WTC11 (cell line): ENCODE data around the gene PYHIN1. TPM values are rescaled to one million over a fixed set of nuclear protein-coding genes. Genes with fewer than 3 reads are reported as not detected.

Experiments used
- ATAC-seq: fragments of 200-7000 bp; cut with Tn5 transposase; 2 replicates; pipeline ENCODE4 v1.10.0; 2021; ENCODE audit warnings: mild to moderate bottlenecking, moderate library complexity
- CTCF ChIA-PET: fragments of 300-600 bp; sonication (Branson Sonifier 250); formaldehyde crosslinking; loops from one replicate; lab custom pipeline; 2021; ENCODE audit warnings: antibody characterized with exemption; lab: Charles Lee
- POLR2A ChIA-PET: fragments of 350-600 bp; sonication (Branson Sonifier 250); formaldehyde crosslinking; loops from one replicate; lab custom pipeline; 2021; ENCODE audit warnings: antibody characterized with exemption; lab: Charles Lee
- DNase-seq: peaks from one replicate; pipeline ENCODE4 v3.0.0; 2021; ENCODE audit warnings: low spot score
- H3K27ac Mint-ChIP-seq: 2 replicates; pipeline ENCODE4 v1.8.0; 2021; ENCODE audit warnings: mixed read lengths
- H3K27me3 Mint-ChIP-seq: 2 replicates; pipeline ENCODE4 v1.8.0; 2021; ENCODE audit warnings: low read depth, mild to moderate bottlenecking, moderate library complexity, mixed read lengths
- H3K36me3 Mint-ChIP-seq: 2 replicates; pipeline ENCODE4 v1.8.0; 2021; ENCODE audit warnings: mixed read lengths
- H3K4me1 Mint-ChIP-seq: 2 replicates; pipeline ENCODE4 v1.8.0; 2022; ENCODE audit warnings: mixed read lengths
- H3K4me3 Mint-ChIP-seq: 2 replicates; pipeline ENCODE4 v1.8.0; 2021; ENCODE audit warnings: mild to moderate bottlenecking, moderate library complexity, mixed read lengths
- H3K9me3 Mint-ChIP-seq: 2 replicates; pipeline ENCODE4 v1.8.0; 2021; ENCODE audit warnings: mixed read lengths
- ETV6 ChIP-seq: sonication (generic); formaldehyde crosslinking; IDR thresholded peaks from 2 replicates; pipeline ENCODE4 v1.8.1; 2022; ENCODE audit warnings: mild to moderate bottlenecking, missing genetic modification reagents
- HMGA2 ChIP-seq: fragments of 250-450 bp; sonication (Bioruptor Pico); IDR thresholded peaks from 2 replicates; pipeline ENCODE4 v1.4.0; 2021; ENCODE audit warnings: mild to moderate bottlenecking, moderate library complexity
- ZNF317 ChIP-seq: sonication (generic); formaldehyde crosslinking; IDR thresholded peaks from 2 replicates; pipeline ENCODE4 v1.8.1; 2023; ENCODE audit warnings: low read depth, mild to moderate bottlenecking, moderate library complexity, missing genetic modification reagents, borderline replicate concordance
- total RNA-seq: library from RNA; stranded (reverse); gene quantifications from 3 replicates; pipeline ENCODE4 v1.2.3, GENCODE V29; 2021
- TF ChIP-seq, protein P1 (sequence below): fragments of 250-450 bp; sonication (Bioruptor Pico); IDR thresholded peaks from 2 replicates; pipeline ENCODE4 v1.9.0; 2021; ENCODE audit warnings: moderate library complexity, mild to moderate bottlenecking, inconsistent platforms, borderline replicate concordance

Gene PYHIN1
- total RNA-seq, 1 experiment from 2014 or later, result not detected

DNA sequence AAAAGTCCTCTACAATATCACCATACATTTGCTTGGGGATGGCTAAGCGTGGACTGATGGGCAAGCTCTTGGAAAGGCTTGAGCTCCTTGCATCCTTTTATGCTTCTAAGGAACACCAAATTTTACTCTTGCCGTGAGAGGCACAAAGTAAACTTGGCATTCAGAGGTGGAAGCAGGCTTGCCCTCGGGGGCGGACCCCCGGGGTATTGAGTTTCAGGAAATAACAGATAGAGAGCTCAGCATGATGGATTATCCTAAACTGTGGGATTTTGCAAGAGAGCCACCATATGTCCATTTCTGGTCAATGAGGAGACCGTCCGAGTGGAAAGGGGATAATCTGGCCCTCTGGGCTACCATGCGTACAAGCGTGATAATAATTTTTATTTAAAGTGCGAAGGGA, 92.4 kb downstream of the PYHIN1 start:
- TF ChIP-seq ETV6 (CRISPR knock-in tag), result no peak
- TF ChIP-seq ZNF317 (CRISPR knock-in tag), result 0 out of 2 replicates have a peak, but pooled peaks have one; percentile 25
- Mint-ChIP-seq H3K9me3 (no peaks in the 10 kb centered on the region; the same call in 1 of the 2 replicates), H3K27ac (no peak overlapping the region), H3K4me3 (peak overlapping the region; percentile 12; the same call in 1 of the 2 replicates), H3K36me3 (no peaks in the 10 kb centered on the region), H3K27me3 (no peaks in the 10 kb centered on the region), H3K4me1 (peaks cover 27% of the 10 kb centered on the region)
- DNase-seq, result no peak
- ATAC-seq, result peak; percentile 65
- ChIA-PET POLR2A (no interaction called here), CTCF (no interaction called here)

DNA sequence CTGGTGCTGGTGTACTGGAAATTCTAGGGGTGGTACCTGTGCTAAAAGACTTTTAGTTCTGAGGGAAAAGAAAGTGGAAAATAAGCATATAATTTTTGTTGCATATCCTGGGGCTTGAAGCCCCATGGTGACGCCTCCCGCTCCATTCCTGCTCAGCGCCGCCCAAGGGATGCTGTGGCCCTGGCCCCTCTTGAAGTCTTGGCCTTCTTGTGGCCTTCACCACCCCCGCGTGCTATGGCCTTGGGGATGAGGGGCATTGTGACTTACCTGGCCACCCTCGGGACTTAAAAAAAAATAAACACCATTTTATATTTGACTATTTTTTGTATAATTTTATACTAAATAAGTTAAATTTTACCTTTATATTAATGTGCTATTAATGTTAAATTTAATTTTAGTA, 93.7 kb downstream of the PYHIN1 start:
- ATAC-seq, result no peak
- H3K36me3 Mint-ChIP-seq, result peaks cover 2% of the 10 kb centered on the region
- no peak overlapping the region for H3K27ac Mint-ChIP-seq
- no peaks in the 10 kb centered on the region for H3K27me3 Mint-ChIP-seq
- peak; percentile 79 for TF ChIP-seq HMGA2 (CRISPR knock-in tag)
- TF ChIP-seq, protein P1, sequence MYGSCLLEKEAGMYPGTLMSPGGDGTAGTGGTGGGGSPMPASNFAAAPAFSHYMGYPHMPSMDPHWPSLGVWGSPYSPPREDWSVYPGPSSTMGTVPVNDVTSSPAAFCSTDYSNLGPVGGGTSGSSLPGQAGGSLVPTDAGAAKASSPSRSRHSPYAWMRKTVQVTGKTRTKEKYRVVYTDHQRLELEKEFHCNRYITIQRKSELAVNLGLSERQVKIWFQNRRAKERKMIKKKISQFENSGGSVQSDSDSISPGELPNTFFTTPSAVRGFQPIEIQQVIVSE (CRISPR knock-in tag), result no peak
- TF ChIP-seq, all 79 proteins: peak for 1
- POLR2A ChIA-PET, result no interaction called here
- Mint-ChIP-seq H3K9me3 (peaks cover 2% of the 10 kb centered on the region), H3K4me1 (peaks cover 27% of the 10 kb centered on the region), H3K4me3 (no peak overlapping the region)
- CTCF ChIA-PET, result no interaction called here
- DNase-seq, result no peak

Other genes with a start within 250 kb of the PYHIN1 start
- gene SPTA1, start 244.8 kb upstream of the PYHIN1 start, total RNA-seq, result 0.02 to 0.11 TPM (median 0.09 TPM) in 3 replicates
- not detected in 3 replicates for gene OR6K2, start 230.9 kb upstream of the PYHIN1 start, total RNA-seq
- not detected in 3 replicates for gene OR6K3, start 210.8 kb upstream of the PYHIN1 start, total RNA-seq
- gene OR6K6, start 176.8 kb upstream of the PYHIN1 start, total RNA-seq, result not detected in 3 replicates
- not detected in 3 replicates for gene OR6N1, start 159.4 kb upstream of the PYHIN1 start, total RNA-seq
- gene OR6N2, start 150.3 kb upstream of the PYHIN1 start, total RNA-seq, result not detected in 3 replicates
- 0.09 TPM in 1 of 3 replicates, not detected in the others for gene MNDA, start 100.2 kb upstream of the PYHIN1 start, total RNA-seq
- gene IFI16, start 78.4 kb downstream of the PYHIN1 start, total RNA-seq, result 2.0 to 3.2 TPM (median 2.9 TPM) in 3 replicates
- gene AIM2, start 145.2 kb downstream of the PYHIN1 start, total RNA-seq, result 1.1 to 1.6 TPM (median 1.4 TPM) in 3 replicates
- gene CADM3, start 240.1 kb downstream of the PYHIN1 start, total RNA-seq, result 5.1 to 5.5 TPM (median 5.3 TPM) in 3 replicates